Panc1 (cell line): ENCODE data around the gene RASL11A. TPM values are rescaled to one million over a fixed set of nuclear protein-coding genes. Genes with fewer than 3 reads are reported as not detected.
A peak's percentile ranks its signal among the peaks of the same experiment; 100 is the strongest.

ENCODE experiments used
- ATAC-seq: fragments of 200-7000 bp; cut with Tn5 transposase; 2 replicates; pipeline ENCODE4 v1.9.1; 2020; ENCODE audit warnings: mild to moderate bottlenecking, moderate library complexity
- BruUV-seq: library from RNA; stranded (reverse); fragments of 400-500 nt; replicated peaks from 2 replicates; lab custom pipeline; 2021; lab: Mats Ljungman, UMichigan
- CTCF ChIA-PET: fragments of 300-600 bp; sonication (Branson Sonifier 250); formaldehyde crosslinking; loops from one replicate; lab custom pipeline; 2022; ENCODE audit warnings: antibody characterized with exemption; lab: Charles Lee
- POLR2A ChIA-PET: fragments of 300-600 bp; sonication (Branson Sonifier 250); formaldehyde crosslinking; loops from one replicate; lab custom pipeline; 2022; ENCODE audit warnings: antibody characterized with exemption; lab: Charles Lee
- DNase-seq: peaks from one replicate; pipeline ENCODE4 v3.0.0-alpha.2; 2010; ENCODE audit warnings: low read depth, low spot score
- H3K27ac ChIP-seq: 2 replicates; pipeline ENCODE4 v1.5.1; 2011; ENCODE audit warnings: mild to moderate bottlenecking, low read length, inconsistent platforms
- H3K27me3 ChIP-seq: fragments of 200-500 bp; sonication (Bioruptor generic); 2 replicates; pipeline ENCODE4 v1.6.0; 2014; ENCODE audit warnings: low read length, inconsistent platforms; ENCODE audit not compliant: control insufficient read depth, insufficient read depth
- H3K36me3 ChIP-seq: fragments of 200-500 bp; sonication (Bioruptor generic); 2 replicates; pipeline ENCODE4 v1.5.1; 2014; ENCODE audit warnings: inconsistent platforms, mild to moderate bottlenecking, low read length, moderate library complexity; ENCODE audit not compliant: control insufficient read depth, insufficient read depth
- H3K4me1 ChIP-seq: 2 replicates; pipeline ENCODE4 v1.5.1; 2011; ENCODE audit warnings: inconsistent platforms, mild to moderate bottlenecking, low read length, moderate library complexity; ENCODE audit not compliant: control insufficient read depth, insufficient read depth
- H3K4me3 ChIP-seq, 2 experiments: 2 replicates each; pipeline ENCODE4 v1.5.1; 2011 to 2012; ENCODE audit warnings: low read depth in 2 of 2, low read length in 2 of 2, mild to moderate bottlenecking in 2 of 2, inconsistent platforms in 1 of 2, moderate library complexity in 1 of 2
- H3K9me3 ChIP-seq: fragments of 200-500 bp; sonication (Bioruptor generic); 2 replicates; pipeline ENCODE4 v1.5.1; 2014; ENCODE audit warnings: low read depth, mild to moderate bottlenecking, inconsistent platforms, low read length, moderate library complexity; ENCODE audit not compliant: control insufficient read depth, insufficient read depth
- POLR2AphosphoS5 ChIP-seq: IDR thresholded peaks from 2 replicates; pipeline ENCODE4 v1.6.1; 2012; ENCODE audit warnings: mild to moderate bottlenecking, low read depth, low read length, moderate library complexity
- REST ChIP-seq, 2 experiments: IDR thresholded peaks; 2 replicates each; pipeline ENCODE4 v1.6.1; 2011 to 2012; ENCODE audit warnings: low read depth in 2 of 2, control low read depth in 1 of 2, low read length in 1 of 2, mild to moderate bottlenecking in 1 of 2, moderate library complexity in 1 of 2; ENCODE audit not compliant: insufficient read depth in 1 of 2
- SIN3A ChIP-seq: IDR thresholded peaks from 2 replicates; pipeline ENCODE4 v1.6.1; 2012; ENCODE audit warnings: low read depth, mild to moderate bottlenecking, low read length, moderate library complexity, borderline replicate concordance; ENCODE audit not compliant: insufficient read depth
- TCF7L2 ChIP-seq: IDR thresholded peaks from 2 replicates; pipeline ENCODE4 v1.6.1; 2011; ENCODE audit warnings: mild to moderate bottlenecking, low read depth, low read length, inconsistent platforms
- in situ Hi-C: cut with HindIII; loops from 2 replicates; pipeline ENCODE4 v1.10.0; 2016; ENCODE audit warnings: low sequenced_read_pairs, low pct_unique_long_range_greater_than_20kb
- intact Hi-C: fragments of 100-400 bp; cut with micrococcal nuclease; formaldehyde crosslinking; loops from one replicate; pipeline ENCODE4 v1.10.0; 2022; ENCODE audit not compliant: unreplicated experiment
- total RNA-seq: library from RNA; stranded (reverse); gene quantifications from one replicate; pipeline ENCODE4 v1.2.1, GENCODE V29; 2021; ENCODE audit not compliant: unreplicated experiment
- TF ChIP-seq, protein P1 (sequence below): fragments of 450-650 bp; IDR thresholded peaks from 2 replicates; pipeline ENCODE4 v1.5.1; 2017; ENCODE audit warnings: mild to moderate bottlenecking

Gene RASL11A
- total RNA-seq, 1 experiment from 2014 or later, result 136 TPM

GRCh38 chr13:27257233-27257568 lies 13.4 kb upstream of the RASL11A start:
- ChIA-PET CTCF (no interaction called here), POLR2A (interaction anchor here (0.6 to 1.5 kb wide), 3 partner anchors 91 to 246 kb away, joined by 3 to 12 read pairs (median 5); no protein-coding TSS in a partner anchor)
- no peaks in the 10 kb centered on the region for H3K9me3 ChIP-seq
- no peak for TF ChIP-seq POLR2AphosphoS5
- TF ChIP-seq, protein P1, sequence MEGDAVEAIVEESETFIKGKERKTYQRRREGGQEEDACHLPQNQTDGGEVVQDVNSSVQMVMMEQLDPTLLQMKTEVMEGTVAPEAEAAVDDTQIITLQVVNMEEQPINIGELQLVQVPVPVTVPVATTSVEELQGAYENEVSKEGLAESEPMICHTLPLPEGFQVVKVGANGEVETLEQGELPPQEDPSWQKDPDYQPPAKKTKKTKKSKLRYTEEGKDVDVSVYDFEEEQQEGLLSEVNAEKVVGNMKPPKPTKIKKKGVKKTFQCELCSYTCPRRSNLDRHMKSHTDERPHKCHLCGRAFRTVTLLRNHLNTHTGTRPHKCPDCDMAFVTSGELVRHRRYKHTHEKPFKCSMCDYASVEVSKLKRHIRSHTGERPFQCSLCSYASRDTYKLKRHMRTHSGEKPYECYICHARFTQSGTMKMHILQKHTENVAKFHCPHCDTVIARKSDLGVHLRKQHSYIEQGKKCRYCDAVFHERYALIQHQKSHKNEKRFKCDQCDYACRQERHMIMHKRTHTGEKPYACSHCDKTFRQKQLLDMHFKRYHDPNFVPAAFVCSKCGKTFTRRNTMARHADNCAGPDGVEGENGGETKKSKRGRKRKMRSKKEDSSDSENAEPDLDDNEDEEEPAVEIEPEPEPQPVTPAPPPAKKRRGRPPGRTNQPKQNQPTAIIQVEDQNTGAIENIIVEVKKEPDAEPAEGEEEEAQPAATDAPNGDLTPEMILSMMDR, result no peak
- TF ChIP-seq TCF7L2, result no peak
- no peak for TF ChIP-seq SIN3A
- no peak for TF ChIP-seq REST (IDR thresholded peaks at IDR 0.05; ENCODE audit: insufficient read depth in 1 of 2, low read depth in 2 of 2, low read length in 1 of 2)
- no peak overlapping the region for H3K4me3 ChIP-seq
- intact Hi-C loops (no loop called here), in situ Hi-C loops (no loop called here)
- no TSS peak for BruUV-seq
- ATAC-seq (no peak), DNase-seq (no peak)
- peaks cover 61% of the 10 kb centered on the region for H3K4me1 ChIP-seq
- H3K36me3 ChIP-seq, result peaks cover 24% of the 10 kb centered on the region
- peak overlapping the region; percentile 61 for H3K27ac ChIP-seq
- H3K27me3 ChIP-seq, result no peaks in the 10 kb centered on the region

- ATAC-seq (0 out of 2 replicates have a peak, but pooled peaks have one; percentile 4), DNase-seq (no peak)
- peaks cover 19% of the 10 kb centered on the region for H3K36me3 ChIP-seq
- H3K27me3 ChIP-seq, result no peaks in the 10 kb centered on the region
- no peak for TF ChIP-seq REST (IDR thresholded peaks at IDR 0.05; ENCODE audit: insufficient read depth in 1 of 2, low read depth in 2 of 2, low read length in 1 of 2)
- peak; percentile 75 for TF ChIP-seq POLR2AphosphoS5
- ChIA-PET POLR2A (no interaction called here), CTCF (interaction anchor here (0.6 kb wide), 1 partner anchor 73 kb away, joined by 9 read pairs; no protein-coding TSS in a partner anchor)
- BruUV-seq, result no TSS peak
- in situ Hi-C loops (no loop called here), intact Hi-C loops (no loop called here)
- peaks cover 66% of the 10 kb centered on the region for H3K4me1 ChIP-seq
- H3K9me3 ChIP-seq, result no peaks in the 10 kb centered on the region
- no peak overlapping the region for H3K4me3 ChIP-seq
- peak overlapping the region; percentile 61 for H3K27ac ChIP-seq
Observed at GRCh38 chr13:27257648-27258253, 12.9 kb upstream of the RASL11A start.
